ENCODE results near the gene CEP43. TPM values are rescaled to one million over a fixed set of nuclear protein-coding genes. Genes with fewer than 3 reads are reported as not detected.

The CEP43 gene
- total and polyA plus RNA-seq, 5 experiments from 2014 or later = 2.5 to 15.3 (median 4.5) TPM

DNA sequence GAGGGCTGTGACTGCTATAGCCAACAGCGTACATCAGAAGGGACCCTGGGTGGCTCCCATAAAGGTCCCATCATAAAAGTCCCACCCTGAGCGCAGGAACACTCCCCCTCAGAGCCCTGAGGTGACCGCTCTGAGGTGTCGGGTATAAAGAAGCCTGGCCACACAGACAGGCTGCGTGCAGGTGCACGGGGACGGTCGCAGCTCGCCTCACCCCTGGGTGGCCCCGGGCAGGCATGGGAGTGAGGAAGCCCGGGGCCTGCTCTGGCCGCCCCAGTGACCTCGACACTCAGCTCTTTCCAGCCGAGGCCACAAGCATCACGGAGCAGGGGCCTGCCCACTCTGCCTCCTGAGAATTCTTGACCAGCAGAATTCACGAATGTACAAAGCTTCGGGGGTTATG, 28.4 kb upstream of the CEP43 start:
- peaks cover 7 to 24% (median 15%) of the 10 kb centered on the region in 4 donors for H3K4me1 Mint-ChIP-seq
- POLR2A ChIA-PET = interaction anchor here (1.9 to 3.2 kb wide), 2 partner anchors 11 to 14 kb away, joined by 11 to 23 read pairs; partner anchors contain the start of gene RNASET2
- H3K27me3 Mint-ChIP-seq = no peaks in the 10 kb centered on the region
- H3K36me3 Mint-ChIP-seq = peaks cover 0 to 2% (median 0%) of the 10 kb centered on the region in 3 donors
- no peak for DNase-seq
- H3K9me3 Mint-ChIP-seq = peaks cover 0 to 20% (median 9%) of the 10 kb centered on the region in 9 donors
- no peak overlapping the region for H3K4me3 Mint-ChIP-seq
- peak overlapping the region in 5 of 10 donors; percentile 43 to 96 (median 89) for H3K27ac Mint-ChIP-seq
- no peak for ATAC-seq

DNA sequence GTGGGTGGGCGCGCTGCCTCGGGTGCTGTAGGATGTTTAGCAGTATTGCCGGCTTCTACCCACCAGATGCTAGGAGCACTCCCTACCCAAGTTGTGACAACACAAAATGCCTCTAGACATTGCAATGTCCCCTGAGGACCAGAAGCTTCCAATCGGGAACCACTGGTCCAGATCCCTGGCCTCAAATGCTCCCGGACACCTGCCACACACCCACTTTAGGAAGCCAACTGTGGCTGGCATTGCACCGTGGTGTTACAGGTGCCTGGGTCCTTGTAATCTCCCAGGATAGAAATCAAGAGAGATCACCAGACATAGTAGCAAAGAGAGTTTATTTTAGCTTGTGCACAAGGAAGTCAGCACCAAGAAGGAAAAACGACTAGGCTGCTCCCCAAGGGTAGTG, 27.9 kb upstream of the CEP43 start:
- POLR2A ChIA-PET = interaction anchor here (3.2 kb wide), 1 partner anchor 15 kb away, joined by 23 read pairs; the partner anchor contains the start of gene RNASET2
- peaks cover 7 to 24% (median 15%) of the 10 kb centered on the region in 4 donors for H3K4me1 Mint-ChIP-seq
- H3K4me3 Mint-ChIP-seq = peak overlapping the region in 1 of 10 donors; percentile 15
- H3K9me3 Mint-ChIP-seq = peaks cover 0 to 15% (median 7%) of the 10 kb centered on the region in 9 donors
- no peaks in the 10 kb centered on the region for H3K27me3 Mint-ChIP-seq
- DNase-seq (no peak), ATAC-seq (no peak)
- peaks cover 0 to 2% (median 0%) of the 10 kb centered on the region in 3 donors for H3K36me3 Mint-ChIP-seq
- peak overlapping the region in 6 of 10 donors; percentile 35 to 89 (median 56) for H3K27ac Mint-ChIP-seq

DNA sequence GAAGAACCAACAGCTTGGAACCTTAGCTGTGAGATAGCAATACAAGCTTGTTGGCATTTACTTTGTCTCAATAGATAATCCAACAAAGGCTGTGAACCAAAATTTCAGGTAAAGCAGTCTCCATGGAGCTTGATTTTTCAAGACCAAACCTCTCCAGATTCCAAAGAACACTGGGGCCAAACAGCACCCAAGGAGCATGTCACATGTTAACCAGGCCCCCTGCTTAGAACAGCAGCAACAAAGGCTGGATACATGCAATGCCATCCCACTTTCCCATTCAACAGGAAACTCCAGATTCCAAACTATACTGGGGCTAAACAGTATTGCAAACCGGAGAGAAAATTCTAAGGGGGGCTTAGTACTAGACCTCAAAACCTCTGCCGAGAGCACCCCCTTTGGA, 27.1 kb upstream of the CEP43 start:
- H3K27me3 Mint-ChIP-seq = no peaks in the 10 kb centered on the region
- H3K4me1 Mint-ChIP-seq = peaks cover 7 to 24% (median 15%) of the 10 kb centered on the region in 4 donors
- no peak overlapping the region for H3K4me3 Mint-ChIP-seq
- no peak for ATAC-seq
- peak overlapping the region in 3 of 10 donors; percentile 25 to 43 (median 35) for H3K27ac Mint-ChIP-seq
- peaks cover 0 to 2% (median 0%) of the 10 kb centered on the region in 3 donors for H3K36me3 Mint-ChIP-seq
- peaks cover 0 to 9% (median 2%) of the 10 kb centered on the region in 9 donors for H3K9me3 Mint-ChIP-seq
- POLR2A ChIA-PET = interaction anchor here (1.3 kb wide), 1 partner anchor 13 kb away, joined by 3 read pairs; no protein-coding TSS in a partner anchor
- no peak for DNase-seq

DNA sequence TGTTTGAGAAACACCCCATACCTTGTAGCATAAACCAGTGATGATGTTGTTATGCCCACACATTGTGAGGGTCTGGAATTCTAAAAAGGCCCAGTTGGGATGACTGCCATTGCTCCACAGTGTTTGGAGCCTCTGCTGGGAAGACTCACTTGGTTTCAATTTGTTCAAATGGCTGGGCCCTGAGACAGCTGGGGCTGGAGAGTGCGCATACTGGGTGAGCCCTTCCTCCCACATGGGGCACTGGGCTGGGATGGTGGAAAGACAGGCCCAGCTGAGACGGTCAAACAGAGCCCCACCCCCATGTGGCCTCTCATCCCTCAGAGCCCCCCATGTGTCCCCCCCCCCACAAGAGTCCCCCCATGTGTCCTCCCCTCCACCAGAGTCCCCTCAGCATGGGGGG, 22.6 kb upstream of the CEP43 start:
- POLR2A ChIA-PET = no interaction called here

DNA sequence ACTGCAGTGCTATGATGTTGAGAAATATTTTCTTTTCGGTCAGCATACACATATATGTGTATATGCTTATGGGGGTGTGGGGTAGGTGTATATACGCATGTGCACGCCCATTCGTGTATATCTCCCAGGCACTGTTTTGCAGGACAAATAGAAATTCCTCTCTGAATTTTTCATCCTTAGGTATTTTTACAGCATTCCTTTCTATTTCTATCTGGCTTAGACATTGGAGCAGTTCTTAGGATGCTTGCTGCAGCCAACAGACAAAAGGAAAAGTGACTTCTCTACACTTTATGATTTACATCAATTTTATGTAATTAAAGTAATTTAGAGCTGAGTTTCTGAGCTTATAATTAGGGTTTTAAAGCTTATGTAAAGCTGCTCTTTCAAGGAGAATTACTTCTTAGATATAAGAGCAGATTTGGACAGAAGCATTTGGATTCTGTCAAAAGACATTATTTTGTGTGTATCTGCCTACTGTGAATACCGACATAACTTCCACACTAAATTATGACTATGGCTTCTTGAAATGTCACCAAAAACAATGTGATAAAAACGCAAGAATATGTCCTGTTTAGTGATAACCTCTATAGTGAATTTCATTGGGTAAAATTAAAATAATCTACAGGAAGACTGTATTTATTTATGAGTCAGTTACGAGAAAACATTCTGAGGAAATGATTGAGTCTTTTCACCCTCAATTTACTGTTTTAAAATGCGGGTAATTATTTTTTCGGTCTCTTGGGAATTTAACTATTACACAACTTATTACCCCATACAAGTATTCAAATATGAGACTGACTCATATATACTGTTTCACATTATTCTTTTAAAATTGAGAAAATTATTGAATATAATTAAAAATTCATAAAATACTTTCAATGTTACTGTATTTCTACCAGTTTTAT, 21.3 kb upstream of the CEP43 start:
- H3K9me3 Mint-ChIP-seq = no peaks in the 10 kb centered on the region
- H3K36me3 Mint-ChIP-seq = peaks cover 0 to 6% (median 0%) of the 10 kb centered on the region in 3 donors
- DNase-seq (no peak), ATAC-seq (no peak)
- H3K4me1 Mint-ChIP-seq = peaks cover 0 to 3% (median 0%) of the 10 kb centered on the region in 4 donors
- POLR2A ChIA-PET = interaction anchor here (0.5 kb wide), 1 partner anchor 9 kb away, joined by 3 read pairs; no protein-coding TSS in a partner anchor
- no peak overlapping the region for H3K27ac Mint-ChIP-seq
- no peaks in the 10 kb centered on the region for H3K27me3 Mint-ChIP-seq
- H3K4me3 Mint-ChIP-seq = no peak overlapping the region

More for the DNA sequence above, 22.6 kb upstream of the CEP43 start:
- no peaks in the 10 kb centered on the region for H3K27me3 Mint-ChIP-seq
- ATAC-seq = no peak
- peaks cover 0 to 3% (median 0%) of the 10 kb centered on the region in 4 donors for H3K4me1 Mint-ChIP-seq
- peaks cover 0 to 6% (median 0%) of the 10 kb centered on the region in 3 donors for H3K36me3 Mint-ChIP-seq
- no peak overlapping the region for H3K4me3 Mint-ChIP-seq
- H3K27ac Mint-ChIP-seq = peak overlapping the region in 1 of 10 donors; percentile 52
- no peaks in the 10 kb centered on the region for H3K9me3 Mint-ChIP-seq
- no peak for DNase-seq

DNA sequence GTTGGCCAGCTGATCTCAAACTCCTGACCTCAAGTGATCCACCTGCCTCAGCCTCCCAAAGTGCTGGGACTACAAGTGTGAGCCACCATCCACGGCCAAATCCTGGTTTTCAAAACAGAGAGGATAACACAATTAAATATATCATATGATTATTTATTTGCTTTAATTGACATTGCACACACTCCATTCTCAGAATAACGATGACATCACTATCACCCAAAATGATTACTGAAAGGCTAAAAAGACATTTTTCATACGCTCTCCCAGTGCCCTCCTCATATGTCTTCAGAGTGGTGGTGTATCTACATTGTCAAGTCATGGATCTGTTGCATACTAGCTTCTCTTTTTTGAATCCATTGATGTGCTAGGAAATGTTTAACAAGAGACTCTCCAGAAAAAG, 18.5 kb upstream of the CEP43 start:
- Mint-ChIP-seq H3K27ac (peak overlapping the region in 1 of 10 donors; percentile 21), H3K27me3 (no peaks in the 10 kb centered on the region), H3K9me3 (no peaks in the 10 kb centered on the region), H3K4me3 (no peak overlapping the region), H3K4me1 (no peaks in the 10 kb centered on the region), H3K36me3 (peaks cover 0 to 10% (median 0%) of the 10 kb centered on the region in 3 donors)
- POLR2A ChIA-PET = no interaction called here
- no peak for DNase-seq
- ATAC-seq = no peak

DNA sequence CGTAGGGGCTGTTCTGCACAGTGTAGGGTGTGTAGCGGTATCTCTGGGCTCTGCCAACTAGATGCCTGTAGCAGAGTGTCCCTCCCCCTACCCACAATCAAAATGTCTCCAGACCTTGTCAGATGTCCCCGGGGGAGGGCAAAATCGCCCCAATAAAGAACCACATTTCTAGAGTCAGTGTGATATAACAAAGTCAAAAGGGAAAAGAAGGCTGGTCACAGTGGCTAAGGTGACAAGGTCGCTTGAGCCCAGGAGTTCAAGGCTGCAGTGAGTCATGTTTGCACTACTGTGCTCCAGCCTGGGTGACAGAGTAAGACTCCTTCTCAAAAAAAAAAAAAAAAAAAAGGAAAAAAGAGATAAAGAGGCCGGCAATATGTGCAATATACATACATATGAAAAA, 11.7 kb upstream of the CEP43 start:
- ATAC-seq (no peak), DNase-seq (no peak)
- POLR2A ChIA-PET = interaction anchor here (3.5 kb wide), 1 partner anchor 31 kb away, joined by 26 read pairs; the partner anchor contains the start of gene RNASET2
- no peak overlapping the region for H3K27ac Mint-ChIP-seq
- no peaks in the 10 kb centered on the region for H3K27me3 Mint-ChIP-seq
- peaks cover 0 to 8% (median 2%) of the 10 kb centered on the region in 3 donors for H3K36me3 Mint-ChIP-seq
- H3K4me1 Mint-ChIP-seq = peaks cover 0 to 11% (median 3%) of the 10 kb centered on the region in 4 donors
- no peak overlapping the region for H3K4me3 Mint-ChIP-seq
- no peaks in the 10 kb centered on the region for H3K9me3 Mint-ChIP-seq

DNA sequence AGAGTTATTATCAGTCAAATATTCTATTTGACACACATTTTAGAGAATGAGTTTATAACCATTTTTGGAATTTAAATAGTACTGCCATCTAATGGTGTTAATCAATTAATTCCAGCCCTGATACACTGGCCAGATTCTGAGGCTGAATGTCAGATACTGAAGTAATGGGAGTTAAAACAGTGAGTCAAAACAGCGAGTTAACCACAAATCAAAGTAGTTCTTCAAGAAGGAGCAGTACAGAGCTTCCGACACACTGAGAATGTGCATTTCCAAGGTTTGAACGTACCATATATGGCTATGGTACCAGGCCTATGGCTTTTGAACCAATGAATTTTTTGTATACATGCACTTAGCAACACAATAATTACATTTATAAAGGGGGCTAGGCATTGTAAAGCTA, 11.3 kb upstream of the CEP43 start:
- ATAC-seq = no peak
- H3K9me3 Mint-ChIP-seq = no peaks in the 10 kb centered on the region
- POLR2A ChIA-PET = interaction anchor here (3.5 kb wide), 1 partner anchor 31 kb away, joined by 26 read pairs; the partner anchor contains the start of gene RNASET2
- DNase-seq = no peak
- H3K36me3 Mint-ChIP-seq = peaks cover 0 to 8% (median 2%) of the 10 kb centered on the region in 3 donors
- H3K27me3 Mint-ChIP-seq = no peaks in the 10 kb centered on the region
- H3K27ac Mint-ChIP-seq = peak overlapping the region in 1 of 10 donors; percentile 62
- H3K4me1 Mint-ChIP-seq = peaks cover 0 to 11% (median 3%) of the 10 kb centered on the region in 4 donors
- no peak overlapping the region for H3K4me3 Mint-ChIP-seq

DNA sequence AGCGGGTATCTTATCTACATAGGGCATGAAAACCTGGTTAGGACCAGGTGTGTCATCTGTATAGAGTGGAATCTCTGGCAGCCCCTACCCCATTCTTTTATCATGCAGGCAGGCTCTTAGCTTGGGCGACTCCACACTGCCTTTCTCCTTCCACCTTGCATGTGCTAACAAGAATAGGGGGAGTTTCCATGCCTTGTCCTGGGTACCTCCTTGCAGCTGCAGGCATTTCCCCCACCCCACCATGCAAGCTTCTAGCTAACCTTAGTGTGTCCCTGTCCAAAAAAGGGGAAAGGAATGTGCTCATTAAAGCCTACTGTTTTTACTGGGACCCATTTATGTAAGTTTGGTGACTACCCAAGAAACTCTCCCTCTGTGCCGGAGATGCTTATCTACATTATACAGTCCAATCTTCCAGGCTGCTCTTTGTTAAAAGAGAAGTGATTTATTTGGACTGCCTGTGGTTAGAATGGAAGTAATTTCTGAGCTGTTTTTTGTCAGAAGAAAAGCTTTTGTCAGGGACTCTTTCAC, 10.5 kb upstream of the CEP43 start:
- H3K36me3 Mint-ChIP-seq = peaks cover 0 to 8% (median 2%) of the 10 kb centered on the region in 3 donors
- POLR2A ChIA-PET = interaction anchor here (2.0 to 3.5 kb wide), 2 partner anchors 29 to 32 kb away, joined by 9 to 26 read pairs; partner anchors contain the start of gene RNASET2
- ATAC-seq = no peak
- H3K27me3 Mint-ChIP-seq = no peaks in the 10 kb centered on the region
- no peak overlapping the region for H3K4me3 Mint-ChIP-seq
- peak overlapping the region in 2 of 10 donors; percentile 16 to 73 for H3K27ac Mint-ChIP-seq
- no peaks in the 10 kb centered on the region for H3K9me3 Mint-ChIP-seq
- no peak for DNase-seq
- H3K4me1 Mint-ChIP-seq = peaks cover 0 to 11% (median 3%) of the 10 kb centered on the region in 4 donors

DNA sequence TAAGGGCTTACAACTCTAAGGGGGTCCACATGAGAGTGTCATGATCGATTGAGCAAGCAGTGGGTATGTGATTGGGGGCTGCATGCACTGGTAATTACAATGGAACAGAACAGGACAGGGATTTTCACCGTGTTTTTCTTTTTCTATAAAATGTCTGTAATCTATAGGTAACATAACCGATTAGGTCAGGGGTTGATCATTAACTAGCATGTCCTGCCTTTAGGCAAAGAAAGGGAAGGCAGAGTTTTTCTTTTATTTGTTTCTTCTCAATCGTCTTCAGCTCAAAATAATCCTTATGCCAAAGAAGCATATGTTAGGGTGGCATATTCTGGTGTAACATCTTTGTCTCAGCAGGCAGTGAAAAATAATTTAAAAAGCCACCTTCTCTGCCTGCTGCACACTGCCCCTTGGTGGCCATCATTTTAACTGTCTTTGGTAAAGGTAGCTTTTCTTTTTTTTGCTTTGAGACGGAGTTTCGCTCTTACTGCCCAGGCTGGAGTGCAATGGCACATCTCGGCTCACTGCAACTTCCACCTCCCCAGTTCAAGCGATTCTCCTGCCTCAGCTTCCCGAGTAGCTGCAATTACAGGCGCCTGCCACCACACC, 9.7 kb upstream of the CEP43 start:
- peaks cover 0 to 11% (median 3%) of the 10 kb centered on the region in 4 donors for H3K4me1 Mint-ChIP-seq
- no peak overlapping the region for H3K4me3 Mint-ChIP-seq
- POLR2A ChIA-PET = interaction anchor here (1.2 to 3.5 kb wide), 3 partner anchors 9 to 33 kb away, joined by 4 to 26 read pairs (median 9); partner anchors contain the start of genes CEP43 and RNASET2
- no peaks in the 10 kb centered on the region for H3K9me3 Mint-ChIP-seq
- ATAC-seq (peak; percentile 76 to 78), DNase-seq (peak in 8 of 10 donors; percentile 10 to 75 (median 33))
- H3K27ac Mint-ChIP-seq = peak overlapping the region in 2 of 10 donors; percentile 16 to 80
- peaks cover 0 to 4% (median 2%) of the 10 kb centered on the region in 3 donors for H3K36me3 Mint-ChIP-seq
- H3K27me3 Mint-ChIP-seq = no peaks in the 10 kb centered on the region

DNA sequence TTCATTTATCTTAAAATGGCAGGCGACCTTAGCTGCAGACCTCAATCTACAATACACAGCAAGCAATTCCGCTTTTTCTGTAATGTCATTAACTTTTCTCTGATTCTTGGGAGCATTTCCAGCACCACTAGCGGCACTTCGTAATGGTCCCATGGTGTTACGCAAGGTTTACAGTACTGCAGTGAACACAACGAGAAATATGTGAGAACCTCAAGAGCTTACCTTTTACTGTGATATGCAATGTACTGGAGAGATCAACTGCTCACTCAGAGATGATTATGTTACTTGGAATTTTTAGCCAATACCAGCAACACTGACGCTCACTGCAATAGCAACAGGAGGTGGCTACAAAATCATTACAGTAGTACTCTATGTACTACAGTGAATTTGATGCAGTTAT, 2.8 kb upstream of the CEP43 start:
- Mint-ChIP-seq H3K27me3 (no peaks in the 10 kb centered on the region), H3K27ac (no peak overlapping the region), H3K4me1 (peaks cover 13 to 26% (median 24%) of the 10 kb centered on the region in 4 donors), H3K36me3 (peaks cover 0 to 2% (median 2%) of the 10 kb centered on the region in 3 donors), H3K9me3 (no peaks in the 10 kb centered on the region), H3K4me3 (no peak overlapping the region)
- POLR2A ChIA-PET = no interaction called here
- ATAC-seq = no peak
- no peak for DNase-seq

DNA sequence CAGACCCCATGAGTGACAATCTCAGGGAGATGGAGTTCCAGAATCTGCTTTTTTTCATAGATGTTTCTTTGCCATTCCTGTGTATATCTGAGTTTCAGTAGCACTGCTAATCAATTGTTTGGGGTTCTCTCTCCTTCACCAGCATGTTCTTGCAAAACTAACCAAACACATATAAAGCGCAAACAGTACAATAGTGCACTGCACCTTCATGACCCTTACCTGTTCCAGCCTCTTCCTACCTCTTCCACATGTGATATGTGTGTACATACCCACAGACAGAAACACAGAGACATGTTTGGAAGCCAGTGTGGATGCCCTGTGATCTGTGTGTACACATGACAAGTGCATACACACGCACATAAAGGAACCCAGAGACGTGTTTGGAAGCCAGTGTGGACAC, 1.8 kb upstream of the CEP43 start:
- Mint-ChIP-seq H3K36me3 (peaks cover 0 to 4% (median 2%) of the 10 kb centered on the region in 3 donors), H3K27me3 (no peaks in the 10 kb centered on the region), H3K9me3 (no peaks in the 10 kb centered on the region), H3K27ac (peak overlapping the region in 6 of 10 donors; percentile 4 to 78 (median 54)), H3K4me3 (peak overlapping the region; percentile 66 to 91 (median 83)), H3K4me1 (peaks cover 17 to 33% (median 28%) of the 10 kb centered on the region in 4 donors)
- POLR2A ChIA-PET = interaction anchor here (4.5 kb wide), 1 partner anchor 40 kb away, joined by 66 read pairs; the partner anchor contains the start of gene RNASET2
- no peak for DNase-seq
- ATAC-seq = no peak

Measured in naive thymus-derived CD8-positive, alpha-beta T cell (primary cell).